ENCODE measurements around the gene CHCHD6.

GRCh38 chr3:126927401-126927750 lies 223.3 kb downstream of the CHCHD6 start:
- TF ChIP-seq CTCF (conservative IDR thresholded peaks at IDR 0.05) (no peak), EZH2 (IDR thresholded peaks at IDR 0.05; ENCODE audit: low read depth) (no peak)

Measured in PC-9 (cell line).